Uterine smooth muscle cell (primary cell): Measurements from ENCODE around the gene RLBP1. TPM values are rescaled to one million over a fixed set of nuclear protein-coding genes. Genes with fewer than 3 reads are reported as not detected.

Experiments used
- total RNA-seq: library from RNA; depleted of rRNA; stranded (reverse); fragments of >200 nt; gene quantifications from 2 replicates; pipeline ENCODE4 v1.2.3, GENCODE V29; 2014

The RLBP1 gene
- total RNA-seq, result not detected in 2 replicates

DNA sequence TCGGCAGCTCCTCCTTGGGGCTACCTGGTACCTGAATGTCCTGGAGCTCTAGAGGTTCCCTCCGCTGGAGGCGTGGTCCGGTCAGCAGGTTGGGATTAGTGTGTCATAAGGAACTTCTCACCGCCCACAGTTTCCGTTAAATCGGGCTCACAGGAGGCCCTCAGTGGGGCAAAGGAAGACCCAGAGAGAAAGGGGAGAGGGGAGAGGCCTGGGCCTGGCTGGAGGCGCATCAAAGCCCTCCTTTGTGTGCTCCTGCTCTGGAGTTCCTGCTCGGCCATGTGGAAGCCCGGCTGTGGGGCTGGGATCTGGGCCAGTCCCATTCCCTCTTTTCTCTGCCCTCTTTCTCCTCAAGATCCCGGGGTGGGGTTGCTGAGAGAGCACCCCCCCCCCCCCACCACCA lies at the start of gene RLBP1:
Gene RLBP1 (minus strand): TSS at position 37 of the 400 bp plus-strand sequence. CDS start 2,604 bp downstream, outside the sequence.

GRCh38 chr15:89243691-89244573 lies 22.6 kb upstream of the RLBP1 start, which contains the start of gene FANCI:
Gene FANCI, plus strand, starts transcription at chr15:89243979. Its CDS starts 3,669 bp downstream, at chr15:89247648.

Other genes starting within 250 kb of the RLBP1 start
- 47.1 and 91.2 TPM in 2 replicates for gene ABHD2, start 133.1 kb downstream of the RLBP1 start, total RNA-seq
- 23.2 and 87.3 TPM in 2 replicates for gene FANCI, start 22.4 kb upstream of the RLBP1 start, total RNA-seq
- 95.2 and 170 TPM in 2 replicates for gene POLG, start 113.2 kb upstream of the RLBP1 start, total RNA-seq